Fibroblast of skin of right quadriceps (primary cell): ENCODE measurements around the gene CHST7.

Experiments used
- DNase-seq: peaks from one replicate; pipeline ENCODE4 v3.0.0-alpha.2; 2013

Gene CHST7

GRCh38 chrX:46610070-46610658, 36.6 kb downstream of the CHST7 start:
- DNase-seq: no peak

- DNase-seq: no peak
These were observed 38.2 kb downstream of the CHST7 start for GRCh38 chrX:46611658-46612362.

- DNase-seq: no peak
These were observed 44.3 kb downstream of the CHST7 start for GRCh38 chrX:46617906-46618305.

DNA sequence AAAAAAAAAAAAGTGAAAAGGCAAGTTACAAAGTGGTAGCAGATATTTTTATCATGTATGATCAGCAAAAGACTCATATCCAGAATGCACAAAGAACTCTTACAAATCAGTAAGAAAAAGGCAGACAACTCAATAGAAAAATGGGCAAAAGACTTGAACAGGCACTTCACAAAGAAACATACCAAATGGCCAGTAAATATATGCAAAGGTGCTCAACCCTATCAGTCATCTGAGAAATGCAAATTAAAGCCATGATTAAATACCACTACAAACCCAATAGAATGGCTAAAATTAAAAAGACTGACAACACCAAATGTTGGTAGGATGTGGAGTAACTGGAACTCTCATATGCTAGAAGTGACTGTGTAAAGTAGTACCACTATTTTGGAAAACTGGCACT, 45.4 kb downstream of the CHST7 start:
- no peak for DNase-seq

GRCh38 chrX:46620505-46620904, 46.9 kb downstream of the CHST7 start:
- DNase-seq: no peak

GRCh38 chrX:46621572-46621971, 48.0 kb downstream of the CHST7 start:
- DNase-seq: no peak

DNA sequence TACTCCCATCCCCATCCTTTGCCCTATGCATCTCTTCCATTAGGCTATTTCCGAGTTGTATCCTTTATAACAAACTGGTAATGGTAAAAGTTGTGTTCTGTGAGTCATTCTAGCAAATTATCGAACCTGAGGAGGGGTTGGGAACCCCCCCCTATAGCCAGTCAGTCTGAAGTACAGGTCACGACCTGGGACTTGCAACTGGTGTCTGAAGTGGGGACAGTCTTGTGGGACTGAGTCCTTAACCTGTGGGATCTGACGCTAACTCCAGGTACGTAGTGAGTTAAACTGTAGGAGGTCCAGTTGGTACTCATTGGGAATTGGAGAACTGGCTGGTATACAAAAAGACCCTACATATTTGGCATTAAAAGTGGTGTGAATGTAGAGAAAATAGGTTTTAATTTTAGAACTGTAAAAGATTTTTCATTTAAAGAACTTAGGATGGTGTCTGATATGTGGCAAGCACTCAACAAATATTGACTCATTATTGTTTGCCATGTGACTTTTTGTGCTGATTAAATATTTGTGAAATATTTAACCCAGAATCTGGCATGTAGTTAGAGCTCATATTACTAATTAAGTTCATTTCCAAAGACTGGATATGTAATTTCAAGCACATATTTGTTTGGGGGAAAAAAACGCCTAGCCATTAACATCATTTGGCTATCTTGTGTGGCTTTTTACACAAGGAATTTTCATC, 50.7 kb downstream of the CHST7 start:
- DNase-seq: no peak

GRCh38 chrX:46626566-46626965, 53.0 kb downstream of the CHST7 start:
- no peak for DNase-seq

DNA sequence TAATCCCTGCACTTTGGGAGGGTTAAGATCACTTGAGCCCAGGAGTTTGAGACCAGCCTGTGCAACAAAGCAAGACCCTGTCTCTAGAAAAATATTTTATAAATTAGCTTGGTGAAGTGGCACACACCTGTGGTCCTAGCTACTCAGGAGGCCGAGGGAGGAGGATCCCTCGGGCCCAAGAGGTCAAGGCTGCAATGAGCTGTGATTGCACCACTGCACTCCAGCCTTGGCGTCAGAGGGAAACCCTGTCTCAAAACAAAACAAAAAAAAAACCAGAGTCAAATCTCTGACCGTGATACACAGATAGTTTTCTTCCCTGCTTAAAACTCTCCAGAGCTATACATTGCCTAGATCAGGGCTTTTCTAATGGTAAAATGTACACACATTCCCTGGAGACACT, 53.5 kb downstream of the CHST7 start:
- DNase-seq: no peak

DNA sequence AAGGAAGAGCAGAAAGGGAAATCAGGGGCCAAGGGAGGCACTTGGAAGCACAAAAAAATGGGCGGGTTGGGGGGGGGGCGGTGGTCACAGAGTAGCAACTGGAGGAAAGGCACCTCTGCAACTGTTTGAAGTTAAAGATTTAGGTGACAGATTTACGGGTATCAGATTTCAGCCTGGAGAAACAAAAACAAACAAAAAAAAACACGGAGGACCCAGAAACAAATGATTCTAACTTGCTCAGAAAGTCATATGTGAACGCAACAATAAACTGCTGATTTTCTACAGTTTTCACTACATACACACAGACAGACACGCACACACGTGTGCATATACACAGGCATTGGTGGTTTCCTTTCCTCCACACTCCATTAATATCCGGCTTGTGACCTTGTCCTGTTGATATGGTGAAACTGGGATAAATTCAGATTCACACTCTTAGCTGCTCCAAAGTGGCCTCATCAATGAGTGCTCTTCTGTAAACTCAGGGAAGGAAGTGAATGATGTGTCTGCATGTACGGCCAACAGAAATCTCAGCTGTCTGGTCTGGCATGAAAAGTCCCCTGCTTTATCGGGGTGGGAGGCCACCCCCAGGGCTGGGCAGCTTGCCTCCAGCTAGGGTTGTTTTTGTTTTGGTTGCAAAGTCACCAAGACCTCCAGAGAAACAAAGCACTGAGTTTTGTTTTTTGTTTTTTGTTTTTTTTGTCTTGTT, 54.3 kb downstream of the CHST7 start:
- DNase-seq: no peak

DNA sequence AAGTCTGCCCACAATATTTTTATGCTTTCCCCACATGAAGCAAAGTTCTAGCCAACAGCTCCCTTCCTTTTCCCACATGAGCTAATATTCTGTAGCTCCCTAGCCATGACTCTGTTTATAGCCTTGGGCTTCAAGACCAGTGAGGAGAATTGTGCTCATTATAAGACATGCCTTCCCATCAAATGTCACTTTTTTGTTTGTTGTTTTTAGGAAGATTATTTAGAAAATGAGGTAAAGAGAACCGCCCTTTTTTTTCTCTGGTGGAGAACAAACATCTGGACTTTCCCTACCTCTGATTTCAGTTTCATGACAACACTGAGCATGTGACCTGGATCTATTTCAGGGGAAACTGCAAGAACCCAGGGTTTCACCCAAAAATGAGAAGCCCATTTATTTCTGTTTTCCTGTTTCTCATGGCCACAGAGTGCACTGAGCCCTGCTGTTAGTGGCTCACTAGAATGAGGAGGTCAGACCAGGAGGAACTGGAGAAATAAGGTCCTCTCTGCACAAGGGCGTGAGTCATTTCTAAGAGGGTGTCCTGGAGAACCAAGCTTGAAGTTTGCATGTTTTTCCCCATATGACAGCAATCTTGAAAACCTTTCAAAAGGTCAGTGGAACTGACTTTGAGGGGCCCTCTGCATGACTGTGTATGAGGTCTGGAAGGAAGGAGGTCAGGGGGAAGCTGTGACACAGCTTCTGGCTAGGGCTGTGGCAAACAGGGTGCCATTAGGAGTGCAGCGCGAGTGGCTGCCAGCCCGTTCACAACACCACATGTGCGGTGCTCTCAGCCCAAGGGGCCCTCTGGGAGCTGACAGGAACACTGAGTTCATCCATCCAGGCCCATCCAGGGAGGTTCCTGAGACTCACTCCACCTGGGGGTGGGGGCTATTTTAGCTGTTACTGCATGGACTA, 55.2 kb downstream of the CHST7 start:
- peak; percentile 5 for DNase-seq

GRCh38 chrX:46630141-46630540, 56.6 kb downstream of the CHST7 start:
- peak; percentile 33 for DNase-seq

DNA sequence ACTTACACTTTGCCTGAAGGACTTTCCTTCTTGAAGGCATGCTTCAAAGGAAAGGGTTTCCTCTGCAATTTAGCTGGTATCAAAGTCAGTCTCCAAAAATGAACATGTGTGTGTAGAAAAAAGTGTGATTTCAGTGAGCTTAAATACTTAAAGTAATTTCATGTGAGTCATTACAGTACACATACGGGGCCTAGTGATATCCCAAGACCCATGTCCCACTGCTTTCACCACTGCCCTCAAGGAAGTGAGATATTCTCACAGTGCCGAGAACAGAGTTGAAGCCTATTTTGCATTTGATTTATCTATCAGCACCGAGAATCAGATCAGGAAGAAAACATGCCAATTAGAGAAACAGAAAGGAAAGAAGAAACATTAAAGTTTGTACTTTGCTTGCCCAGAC, 61.0 kb downstream of the CHST7 start:
- DNase-seq: no peak

DNA sequence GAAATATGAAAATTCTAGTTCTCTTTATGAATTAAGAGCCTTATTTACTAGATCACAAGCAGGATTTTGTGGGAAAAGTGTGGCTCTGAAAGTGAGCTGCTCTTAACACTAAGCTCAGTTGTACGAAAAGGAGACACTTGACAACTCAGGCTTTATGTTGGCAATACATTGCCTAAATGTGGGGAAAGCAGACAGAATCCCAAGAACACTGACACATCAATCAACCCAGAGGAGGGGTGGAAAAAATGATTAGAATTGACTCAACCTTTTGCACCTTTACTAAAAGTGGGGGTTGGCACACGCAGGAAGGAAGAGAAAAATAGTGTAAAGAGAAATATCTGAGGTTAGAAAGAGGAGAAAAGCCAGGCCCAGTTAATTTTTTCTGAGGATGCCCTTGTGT, 61.6 kb downstream of the CHST7 start:
- DNase-seq: no peak

DNA sequence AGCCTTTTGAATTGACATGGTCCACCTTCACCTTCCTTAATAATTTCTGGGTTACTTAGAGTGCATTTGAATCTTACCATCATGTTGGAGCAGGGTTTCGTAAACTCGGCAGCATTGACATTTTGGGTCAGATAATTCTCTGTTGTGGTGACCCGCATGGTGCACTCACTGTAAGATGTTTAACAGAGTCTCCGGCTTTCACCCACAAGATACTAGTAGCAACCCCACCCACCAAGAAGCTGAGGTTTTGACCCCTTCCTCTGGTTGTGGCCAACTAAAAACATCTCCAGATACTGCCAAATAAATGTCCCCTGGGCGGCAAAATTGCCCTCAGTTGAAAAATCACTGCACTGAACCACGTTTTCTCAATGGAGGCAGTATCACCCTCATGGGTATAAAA, 62.7 kb downstream of the CHST7 start:
- no peak for DNase-seq

GRCh38 chrX:46637938-46638337, 64.4 kb downstream of the CHST7 start:
- peak; percentile 53 for DNase-seq

GRCh38 chrX:46642145-46642544, 68.6 kb downstream of the CHST7 start:
- peak; percentile 30 for DNase-seq

DNA sequence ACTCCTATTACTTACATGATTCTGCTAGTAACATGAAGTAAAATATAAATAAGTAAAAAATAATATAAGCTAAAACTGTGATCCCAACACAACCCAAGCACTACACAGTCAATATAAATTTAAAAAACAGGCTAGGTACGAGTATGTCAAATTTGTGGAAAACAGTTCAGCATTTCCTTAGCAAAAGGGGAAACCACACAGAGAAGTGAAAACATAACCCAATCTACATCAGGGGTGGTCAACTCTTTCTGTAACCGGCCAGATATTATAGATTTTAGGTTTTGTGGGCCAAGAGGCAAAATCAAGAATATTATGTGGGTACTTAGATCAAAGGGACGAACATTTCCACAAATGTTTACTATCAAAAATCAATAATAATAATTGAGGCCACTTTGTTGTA, 70.1 kb downstream of the CHST7 start:
- DNase-seq: no peak

GRCh38 chrX:46645614-46646013, 72.0 kb downstream of the CHST7 start:
- no peak for DNase-seq

GRCh38 chrX:46647251-46647650, 73.7 kb downstream of the CHST7 start:
- DNase-seq: no peak
